Measurements from ENCODE around the gene FSCN2. TPM values are rescaled to one million over a fixed set of nuclear protein-coding genes. Genes with fewer than 3 reads are reported as not detected.
A peak's percentile ranks its signal among the peaks of the same experiment; 100 is the strongest.

FSCN2 gene
- total and polyA plus RNA-seq, 2 donors (not counting 1 experiment from before 2014, with no cell fraction given), result 0.35 to 2.0 TPM

- H2AFZ ChIP-seq (ENCODE audit: low read length), result no peak overlapping the region
- DNase-seq (ENCODE audit: low read depth in 2 of 2), result no peak
- peaks cover 2% of the 10 kb centered on the region for H4K20me1 ChIP-seq (ENCODE audit: control insufficient read depth, extremely low read depth, insufficient read depth, low read length)
- peak overlapping the region; percentile 80 for H3K9ac ChIP-seq (ENCODE audit: insufficient read depth, low read length)
- H3K4me2 ChIP-seq (ENCODE audit: extremely low read depth, insufficient read depth, low read length), result peak overlapping the region; percentile 91
- H3K79me2 ChIP-seq (ENCODE audit: control insufficient read depth, insufficient read depth, low read length), result peaks cover 48% of the 10 kb centered on the region
- TF ChIP-seq EZH2 (IDR thresholded peaks at IDR 0.05; ENCODE audit: low read length, missing control alignments) (no peak), CTCF (conservative IDR thresholded peaks at IDR 0.05 in 1 of 2, IDR thresholded peaks at IDR 0.05 in 1 of 2; ENCODE audit: low read depth in 1 of 2, low read length in 2 of 2) (no peak)
- H3K4me1 ChIP-seq (ENCODE audit: control insufficient read depth, extremely low read depth, insufficient read depth, low read length), result peaks cover 18% of the 10 kb centered on the region
- no peaks in the 10 kb centered on the region for H3K9me3 ChIP-seq (ENCODE audit: control insufficient read depth, insufficient read depth, low read depth, low read length)
- H3K4me3 ChIP-seq (replicated peaks in 1 of 4; ENCODE audit: control extremely low read depth in 1 of 4, insufficient read depth in 1 of 4, low read depth in 3 of 4, low read length in 4 of 4), result peak overlapping the region; percentile 57 to 82 (median 68)
- peaks cover 17% of the 10 kb centered on the region for H3K36me3 ChIP-seq (ENCODE audit: control insufficient read depth, insufficient read depth, low read length)
- no peaks in the 10 kb centered on the region for H3K27me3 ChIP-seq (ENCODE audit: control insufficient read depth, insufficient read depth, low read length)
- H3K27ac ChIP-seq (ENCODE audit: insufficient read depth, low read length), result peak overlapping the region; percentile 87
Measured at GRCh38 chr17:81515530-81516041, 12.6 kb upstream of the FSCN2 start.

GRCh38 chr17:81516439-81516838 lies 11.7 kb upstream of the FSCN2 start:
- peak overlapping the region; percentile 91 for H3K4me2 ChIP-seq (ENCODE audit: extremely low read depth, insufficient read depth, low read length)
- H3K27me3 ChIP-seq (ENCODE audit: control insufficient read depth, insufficient read depth, low read length), result no peaks in the 10 kb centered on the region
- H3K27ac ChIP-seq (ENCODE audit: insufficient read depth, low read length), result peak overlapping the region; percentile 6
- no peak for TF ChIP-seq CTCF (conservative IDR thresholded peaks at IDR 0.05 in 1 of 2, IDR thresholded peaks at IDR 0.05 in 1 of 2; ENCODE audit: low read depth in 1 of 2, low read length in 2 of 2)
- no peak for TF ChIP-seq EZH2 (IDR thresholded peaks at IDR 0.05; ENCODE audit: low read length, missing control alignments)
- H3K9me3 ChIP-seq (ENCODE audit: control insufficient read depth, insufficient read depth, low read depth, low read length), result no peaks in the 10 kb centered on the region
- H3K4me1 ChIP-seq (ENCODE audit: control insufficient read depth, extremely low read depth, insufficient read depth, low read length), result peaks cover 18% of the 10 kb centered on the region
- H3K36me3 ChIP-seq (ENCODE audit: control insufficient read depth, insufficient read depth, low read length), result peaks cover 9% of the 10 kb centered on the region
- no peak overlapping the region for H2AFZ ChIP-seq (ENCODE audit: low read length)
- H3K4me3 ChIP-seq (replicated peaks in 1 of 4; ENCODE audit: control extremely low read depth in 1 of 4, insufficient read depth in 1 of 4, low read depth in 3 of 4, low read length in 4 of 4), result peak overlapping the region; percentile 57 to 82 (median 68)
- H3K9ac ChIP-seq (ENCODE audit: insufficient read depth, low read length), result peak overlapping the region; percentile 39
- H4K20me1 ChIP-seq (ENCODE audit: control insufficient read depth, extremely low read depth, insufficient read depth, low read length), result no peaks in the 10 kb centered on the region
- no peak for DNase-seq (ENCODE audit: low read depth in 2 of 2)
- peaks cover 40% of the 10 kb centered on the region for H3K79me2 ChIP-seq (ENCODE audit: control insufficient read depth, insufficient read depth, low read length)

GRCh38 chr17:81517009-81517338 lies 11.2 kb upstream of the FSCN2 start:
- H3K4me2 ChIP-seq (ENCODE audit: extremely low read depth, insufficient read depth, low read length), result peak overlapping the region; percentile 91
- H3K4me3 ChIP-seq (replicated peaks in 1 of 4; ENCODE audit: control extremely low read depth in 1 of 4, insufficient read depth in 1 of 4, low read depth in 3 of 4, low read length in 4 of 4), result peak overlapping the region in 1 of 4 experiments; percentile 82
- H3K9ac ChIP-seq (ENCODE audit: insufficient read depth, low read length), result no peak overlapping the region
- no peak overlapping the region for H3K27ac ChIP-seq (ENCODE audit: insufficient read depth, low read length)
- no peak overlapping the region for H2AFZ ChIP-seq (ENCODE audit: low read length)
- H3K36me3 ChIP-seq (ENCODE audit: control insufficient read depth, insufficient read depth, low read length), result peaks cover 3% of the 10 kb centered on the region
- TF ChIP-seq EZH2 (IDR thresholded peaks at IDR 0.05; ENCODE audit: low read length, missing control alignments) (no peak), CTCF (conservative IDR thresholded peaks at IDR 0.05 in 1 of 2, IDR thresholded peaks at IDR 0.05 in 1 of 2; ENCODE audit: low read depth in 1 of 2, low read length in 2 of 2) (no peak)
- peaks cover 34% of the 10 kb centered on the region for H3K79me2 ChIP-seq (ENCODE audit: control insufficient read depth, insufficient read depth, low read length)
- peaks cover 18% of the 10 kb centered on the region for H3K4me1 ChIP-seq (ENCODE audit: control insufficient read depth, extremely low read depth, insufficient read depth, low read length)
- no peak for DNase-seq (ENCODE audit: low read depth in 2 of 2)
- no peaks in the 10 kb centered on the region for H3K9me3 ChIP-seq (ENCODE audit: control insufficient read depth, insufficient read depth, low read depth, low read length)
- H3K27me3 ChIP-seq (ENCODE audit: control insufficient read depth, insufficient read depth, low read length), result no peaks in the 10 kb centered on the region
- H4K20me1 ChIP-seq (ENCODE audit: control insufficient read depth, extremely low read depth, insufficient read depth, low read length), result no peaks in the 10 kb centered on the region

All from fibroblast of lung (primary cell).